NCI-H345 treated with DMSO at 0.1 percent for 48 hours (cell line): ENCODE results near the gene KCNB1.

Experiments
- DNase-seq: peaks from one replicate; lab custom pipeline; 2025; ENCODE audit not compliant: unreplicated experiment; lab: John Stamatoyannopoulos, UW

Gene KCNB1

GRCh38 chr20:49471397-49471796, 11.1 kb downstream of the KCNB1 start:
- no peak for DNase-seq

- no peak for DNase-seq
These were observed 11.5 kb downstream of the KCNB1 start for GRCh38 chr20:49470922-49471321.

GRCh38 chr20:49469060-49469459, 13.4 kb downstream of the KCNB1 start:
- no peak for DNase-seq

- DNase-seq, result no peak
These were observed 14.1 kb downstream of the KCNB1 start for GRCh38 chr20:49468412-49468811.

GRCh38 chr20:49466114-49466912, 16.2 kb downstream of the KCNB1 start:
- DNase-seq, result no peak

GRCh38 chr20:49464556-49464955, 17.9 kb downstream of the KCNB1 start:
- DNase-seq, result no peak

GRCh38 chr20:49462626-49463025, 19.8 kb downstream of the KCNB1 start:
- no peak for DNase-seq

- no peak for DNase-seq
These were observed 20.4 kb downstream of the KCNB1 start for GRCh38 chr20:49461894-49462620.

- DNase-seq, result peak; percentile 20
These were observed 21.6 kb downstream of the KCNB1 start for GRCh38 chr20:49460916-49461315.

GRCh38 chr20:49460131-49460530, 22.3 kb downstream of the KCNB1 start:
- no peak for DNase-seq

GRCh38 chr20:49459684-49460083, 22.8 kb downstream of the KCNB1 start:
- no peak for DNase-seq

GRCh38 chr20:49457444-49457843, 25.0 kb downstream of the KCNB1 start:
- no peak for DNase-seq

- DNase-seq, result no peak
These were observed 25.8 kb downstream of the KCNB1 start for GRCh38 chr20:49456646-49457045.

- no peak for DNase-seq
These were observed 26.8 kb downstream of the KCNB1 start for GRCh38 chr20:49455691-49456090.

- DNase-seq, result no peak
These were observed 30.4 kb downstream of the KCNB1 start for GRCh38 chr20:49452011-49452482.

GRCh38 chr20:49450281-49450721, 32.2 kb downstream of the KCNB1 start:
- peak; percentile 78 for DNase-seq

GRCh38 chr20:49448917-49449316, 33.6 kb downstream of the KCNB1 start:
- DNase-seq, result no peak

GRCh38 chr20:49447946-49448809, 34.3 kb downstream of the KCNB1 start:
- no peak for DNase-seq

GRCh38 chr20:49447364-49447763, 35.1 kb downstream of the KCNB1 start:
- no peak for DNase-seq

- no peak for DNase-seq
These were observed 35.7 kb downstream of the KCNB1 start for GRCh38 chr20:49446808-49447207.

GRCh38 chr20:49446080-49446479, 36.4 kb downstream of the KCNB1 start:
- DNase-seq, result no peak
